Caco-2 (cell line): ENCODE data around the gene SLC38A9. TPM values are rescaled to one million over a fixed set of nuclear protein-coding genes. Genes with fewer than 3 reads are reported as not detected.

Source experiments
- BruUV-seq: library from RNA; stranded (reverse); fragments of 400-500 nt; replicated peaks from 2 replicates; lab custom pipeline; 2021; lab: Mats Ljungman, UMichigan
- CTCF ChIA-PET: fragments of 300-600 bp; sonication (Branson Sonifier 250); formaldehyde crosslinking; loops from one replicate; lab custom pipeline; 2022; ENCODE audit warnings: antibody characterized with exemption; lab: Charles Lee
- POLR2A ChIA-PET: fragments of 300-600 bp; sonication (Branson Sonifier 250); formaldehyde crosslinking; loops from one replicate; lab custom pipeline; 2022; ENCODE audit warnings: antibody characterized with exemption; lab: Charles Lee
- DNase-seq, 2 experiments: peaks; one replicate each; pipeline versions ENCODE4 v3.0.0 to v3.0.0-alpha.2; 2020 to 2022
- H3K27me3 ChIP-seq: replicated peaks from 2 replicates; pipeline ENCODE4 v1.6.0; 2011; ENCODE audit warnings: low read length; ENCODE audit not compliant: control insufficient read depth, insufficient read depth
- H3K36me3 ChIP-seq: 2 replicates; pipeline ENCODE4 v1.5.1; 2011; ENCODE audit warnings: low read length; ENCODE audit not compliant: control insufficient read depth, insufficient read depth
- H3K4me1 ChIP-seq: fragments of 250-450 bp; sonication (Bioruptor Pico); 2 replicates; pipeline ENCODE4 v1.5.1; 2020; ENCODE audit warnings: mild to moderate bottlenecking
- H3K4me3 ChIP-seq: 2 replicates; pipeline ENCODE4 v1.5.1; 2011; ENCODE audit warnings: low read depth, mild to moderate bottlenecking, control low read depth, low read length
- H3K9me3 ChIP-seq: fragments of 250-450 bp; sonication (Bioruptor Pico); 2 replicates; pipeline ENCODE4 v1.5.1; 2020; ENCODE audit warnings: mild to moderate bottlenecking, moderate library complexity
- H3K27ac Mint-ChIP-seq: one replicate; pipeline ENCODE4 v1.8.0; 2022; ENCODE audit warnings: mixed read lengths; ENCODE audit not compliant: unreplicated experiment
- H3K27me3 Mint-ChIP-seq: one replicate; pipeline ENCODE4 v1.8.0; 2022; ENCODE audit warnings: mixed read lengths; ENCODE audit not compliant: insufficient read depth, unreplicated experiment
- H3K36me3 Mint-ChIP-seq: one replicate; pipeline ENCODE4 v1.8.0; 2022; ENCODE audit warnings: mild to moderate bottlenecking, mixed read lengths; ENCODE audit not compliant: insufficient read depth, unreplicated experiment
- H3K4me1 Mint-ChIP-seq: one replicate; pipeline ENCODE4 v1.8.0; 2022; ENCODE audit warnings: low read depth, mixed read lengths; ENCODE audit not compliant: unreplicated experiment
- H3K4me3 Mint-ChIP-seq: one replicate; pipeline ENCODE4 v1.8.0; 2022; ENCODE audit warnings: mild to moderate bottlenecking, moderate library complexity, mixed read lengths; ENCODE audit not compliant: unreplicated experiment
- H3K9me3 Mint-ChIP-seq: one replicate; pipeline ENCODE4 v1.8.0; 2022; ENCODE audit warnings: mixed read lengths; ENCODE audit not compliant: unreplicated experiment
- CTCF ChIP-seq, 2 experiments: fragments of 200-600 bp in 1 of 2; IDR thresholded peaks; 1 replicate in 1 of 2; 2 replicates in 1 of 2; pipeline versions ENCODE4 v1.5.1 to v1.8.0; 2011 to 2022; ENCODE audit warnings: antibody characterized with exemption in 1 of 2, control low read depth in 1 of 2, inconsistent platforms in 1 of 2, low read depth in 1 of 2, low read length in 1 of 2, mild to moderate bottlenecking in 1 of 2, moderate library complexity in 1 of 2; ENCODE audit not compliant: insufficient read depth in 1 of 2, severe bottlenecking in 1 of 2, unreplicated experiment in 1 of 2
- intact Hi-C: fragments of 100-400 bp; cut with micrococcal nuclease; formaldehyde crosslinking; loops from one replicate; pipeline ENCODE4 v1.10.0; 2022; ENCODE audit not compliant: unreplicated experiment
- total RNA-seq: library from RNA; stranded (reverse); gene quantifications from 2 replicates; pipeline ENCODE4 v1.2.3, GENCODE V29; 2022

The SLC38A9 gene
- total RNA-seq, 1 experiment from 2014 or later = 66.9 TPM

- Histone ChIP-seq H3K4me3 (no peak overlapping the region), H3K36me3 (no peaks in the 10 kb centered on the region), H3K4me1 (peaks cover 49% of the 10 kb centered on the region), H3K27me3 (no peaks in the 10 kb centered on the region), H3K9me3 (no peaks in the 10 kb centered on the region)
- Mint-ChIP-seq H3K4me3 (no peak overlapping the region), H3K36me3 (peaks cover 7% of the 10 kb centered on the region), H3K27me3 (no peaks in the 10 kb centered on the region), H3K9me3 (no peaks in the 10 kb centered on the region), H3K4me1 (peaks cover 28% of the 10 kb centered on the region), H3K27ac (peak overlapping the region; percentile 23)
- no peak for DNase-seq
- POLR2A ChIA-PET = no interaction called here
- BruUV-seq = no TSS peak
- intact Hi-C loops = loop anchor here (2.0 to 10.0 kb wide), 2 partner anchors 37 to 117 kb away; no protein-coding TSS in a partner anchor
- no peak for TF ChIP-seq CTCF (IDR thresholded peaks at IDR 0.05; ENCODE audit: insufficient read depth in 1 of 2, low read depth in 1 of 2, low read length in 1 of 2, severe bottlenecking in 1 of 2, unreplicated experiment in 1 of 2)
- CTCF ChIA-PET = no interaction called here
These were observed 134.6 kb downstream of the SLC38A9 start for GRCh38 chr5:55577353-55578060.

- H3K36me3 ChIP-seq = no peaks in the 10 kb centered on the region
- TF ChIP-seq CTCF (IDR thresholded peaks at IDR 0.05; ENCODE audit: insufficient read depth in 1 of 2, low read depth in 1 of 2, low read length in 1 of 2, severe bottlenecking in 1 of 2, unreplicated experiment in 1 of 2) = no peak
- intact Hi-C loops = loop anchor here (1.0 to 10.0 kb wide), 3 partner anchors 25 to 118 kb away; no protein-coding TSS in a partner anchor
- Mint-ChIP-seq H3K27ac (peak overlapping the region; percentile 59), H3K4me3 (peak overlapping the region; percentile 16), H3K9me3 (no peaks in the 10 kb centered on the region), H3K4me1 (peaks cover 28% of the 10 kb centered on the region), H3K36me3 (peaks cover 7% of the 10 kb centered on the region), H3K27me3 (no peaks in the 10 kb centered on the region)
- no peaks in the 10 kb centered on the region for H3K9me3 ChIP-seq
- BruUV-seq = no TSS peak
- ChIA-PET CTCF (interaction anchor here (0.7 to 1.0 kb wide), 3 partner anchors 115 to 415 kb away, joined by 3 to 4 read pairs (median 3); no protein-coding TSS in a partner anchor), POLR2A (no interaction called here)
- no peak for DNase-seq
- no peaks in the 10 kb centered on the region for H3K27me3 ChIP-seq
- no peak overlapping the region for H3K4me3 ChIP-seq
- H3K4me1 ChIP-seq = peaks cover 54% of the 10 kb centered on the region
These were observed 135.5 kb downstream of the SLC38A9 start for GRCh38 chr5:55576661-55577060.

Other genes starting within 250 kb of the SLC38A9 start
- gene PLPP1, start 177.4 kb downstream of the SLC38A9 start, total RNA-seq = 49.4 and 57.9 TPM in 2 replicates
- 0.26 TPM in 1 of 2 replicates, not detected in the other for gene DDX4, start 25.7 kb upstream of the SLC38A9 start, total RNA-seq
- gene IL31RA, start 139.0 kb upstream of the SLC38A9 start, total RNA-seq = not detected in 2 replicates